SW480 (cell line): ENCODE data around the gene LGALS7.
"Not testable (repeated sequence)": the region's sequence is repeated elsewhere in the genome, so short reads cannot be mapped to it uniquely, and the experiment has no call there.

ENCODE experiments used
- DNase-seq: peaks from one replicate; pipeline ENCODE4 v3.0.0-alpha.2; 2016; ENCODE audit warnings: low spot score

The LGALS7 gene

GRCh38 chr19:38799104-38799503 lies 25.8 kb upstream of the LGALS7 start:
- no peak for DNase-seq

GRCh38 chr19:38797781-38798180 lies 24.5 kb upstream of the LGALS7 start:
- DNase-seq, result not testable (repeated sequence)

- no peak for DNase-seq
Observed at GRCh38 chr19:38796154-38796553, 22.8 kb upstream of the LGALS7 start.

DNA sequence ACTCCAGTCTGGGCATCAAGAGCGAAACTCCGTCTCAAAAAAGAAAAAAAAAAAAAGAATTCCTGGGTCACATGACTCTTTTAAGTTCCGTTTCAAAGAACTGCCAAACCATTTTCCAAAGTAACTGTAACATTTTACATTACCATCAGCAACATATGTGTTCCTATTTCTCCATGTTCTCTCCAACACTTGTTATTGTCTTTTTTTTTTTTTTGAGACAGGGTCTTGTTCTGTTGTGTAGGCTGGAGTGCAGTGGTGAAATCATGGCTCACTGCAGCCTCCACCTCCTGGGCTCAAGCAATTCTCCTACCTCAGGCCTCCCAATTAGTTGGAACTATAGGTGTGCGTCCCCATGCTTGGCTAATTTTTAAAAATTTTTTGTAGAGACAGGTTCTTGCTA lies 22.2 kb upstream of the LGALS7 start:
- DNase-seq, result no peak

DNA sequence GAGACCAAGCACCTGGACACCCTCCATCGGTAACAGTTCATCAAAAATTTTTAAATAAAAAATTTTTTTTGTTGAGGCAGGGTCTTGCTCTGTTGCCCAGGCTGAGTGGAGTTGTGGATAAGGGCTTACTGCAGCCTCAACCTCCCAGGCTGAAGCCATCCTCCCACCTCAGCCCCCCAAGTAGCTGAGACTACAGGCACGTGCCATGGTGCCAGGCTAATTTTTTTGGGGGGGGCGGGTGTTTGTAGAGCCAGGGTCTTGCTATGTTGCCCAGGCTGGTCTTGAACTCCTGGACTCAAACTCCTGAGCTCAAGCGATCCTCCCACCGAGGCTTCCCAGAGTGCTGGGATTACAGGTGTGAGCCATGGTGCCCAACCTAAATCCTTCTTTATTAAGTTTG lies 20.4 kb upstream of the LGALS7 start:
- DNase-seq, result no peak

DNA sequence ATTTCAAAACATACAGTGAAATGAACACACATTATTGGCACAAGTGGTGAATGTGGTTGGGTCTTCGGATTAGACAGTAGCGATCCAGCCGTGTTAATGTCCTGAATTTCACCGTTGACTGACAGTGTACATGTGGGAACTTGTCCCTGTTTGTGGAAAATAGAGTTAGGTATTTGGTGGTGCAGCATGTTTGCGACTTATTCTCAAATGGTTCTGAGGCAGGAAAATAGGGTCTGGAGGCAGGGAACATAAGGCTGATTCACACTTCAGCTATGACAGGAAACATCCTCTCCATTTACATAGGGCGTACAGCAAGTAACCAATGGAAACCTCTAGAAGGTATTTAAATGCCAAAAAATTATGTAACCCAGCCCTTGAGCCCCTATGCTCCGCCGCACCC lies 19.9 kb upstream of the LGALS7 start:
- no peak for DNase-seq

GRCh38 chr19:38792250-38793111 lies 19.2 kb upstream of the LGALS7 start:
- DNase-seq, result no peak

DNA sequence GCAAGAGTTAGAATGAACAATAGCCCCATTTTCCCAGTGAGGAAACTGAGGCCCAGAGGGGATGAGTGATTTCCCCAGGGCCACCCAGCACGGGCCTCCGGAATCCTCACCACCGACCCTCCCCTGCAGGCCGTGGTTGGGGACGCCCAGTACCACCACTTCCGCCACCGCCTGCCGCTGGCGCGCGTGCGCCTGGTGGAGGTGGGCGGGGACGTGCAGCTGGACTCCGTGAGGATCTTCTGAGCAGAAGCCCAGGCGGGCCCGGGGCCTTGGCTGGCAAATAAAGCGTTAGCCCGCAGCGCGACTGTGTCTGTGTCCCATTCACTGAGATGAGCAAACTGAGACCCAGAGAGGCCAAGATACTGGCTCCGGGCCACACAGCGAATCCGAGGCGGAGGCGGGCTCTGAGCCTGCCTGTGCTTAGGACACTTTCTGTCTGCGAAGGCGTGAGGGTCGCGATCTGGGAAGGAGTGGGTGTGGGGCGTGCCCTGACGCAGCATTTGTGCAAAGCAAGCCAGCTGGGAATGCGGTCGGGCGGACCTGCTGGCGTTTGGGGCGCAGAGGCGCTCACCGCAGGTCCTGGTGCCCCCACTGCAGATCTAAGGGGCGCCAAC lies 18.2 kb upstream of the LGALS7 start:
- DNase-seq, result not testable (repeated sequence)

- DNase-seq, result not testable (repeated sequence)
Observed at GRCh38 chr19:38790507-38791403, 17.4 kb upstream of the LGALS7 start.

DNA sequence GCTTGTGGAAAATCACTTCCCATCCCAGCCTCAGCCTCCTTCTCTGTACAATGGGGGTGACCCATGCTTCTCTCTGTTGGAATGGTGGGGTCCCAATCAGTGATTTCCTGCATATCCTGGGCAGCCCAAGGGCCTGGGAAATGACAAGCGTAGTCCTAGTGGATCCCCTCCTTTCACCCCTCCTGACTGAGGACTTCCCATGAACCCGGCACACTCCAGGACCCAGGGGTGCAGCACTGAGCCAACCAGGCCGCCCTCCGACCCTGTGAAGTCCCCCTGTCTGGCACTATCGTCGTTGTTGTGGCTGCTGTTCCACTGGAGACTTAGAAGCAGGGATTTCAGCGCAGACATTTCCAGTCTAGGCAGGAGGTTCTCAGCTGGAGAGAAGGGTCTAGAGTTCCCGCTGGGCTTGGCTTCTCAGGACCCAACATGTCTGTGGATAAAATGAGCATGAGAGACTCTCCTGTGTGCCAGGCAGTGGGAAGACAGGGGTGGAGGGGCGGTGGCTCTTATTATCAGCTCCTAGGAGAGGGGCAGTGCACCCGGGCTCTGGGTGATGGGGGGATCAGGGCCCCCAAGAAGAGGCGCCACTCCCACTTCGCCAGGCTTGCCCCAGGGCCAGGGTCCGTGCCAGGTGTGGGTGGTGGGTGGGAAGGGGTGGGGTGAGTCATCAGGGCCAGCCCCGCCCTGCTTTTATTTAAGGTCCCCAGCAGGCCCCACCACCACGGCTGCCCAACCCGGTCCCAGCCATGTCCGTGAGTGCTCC lies 15.3 kb upstream of the LGALS7 start, which contains the start of gene LGALS7B:
TSS of gene LGALS7B (plus strand) at position 723 of the 766 bp plus-strand sequence. CDS start at position 750, 27 bp downstream.
- no peak for DNase-seq

GRCh38 chr19:38786572-38787265 lies 13.4 kb upstream of the LGALS7 start:
- no peak for DNase-seq

- DNase-seq, result not testable (repeated sequence)
Observed at GRCh38 chr19:38786061-38786460, 12.7 kb upstream of the LGALS7 start.

DNA sequence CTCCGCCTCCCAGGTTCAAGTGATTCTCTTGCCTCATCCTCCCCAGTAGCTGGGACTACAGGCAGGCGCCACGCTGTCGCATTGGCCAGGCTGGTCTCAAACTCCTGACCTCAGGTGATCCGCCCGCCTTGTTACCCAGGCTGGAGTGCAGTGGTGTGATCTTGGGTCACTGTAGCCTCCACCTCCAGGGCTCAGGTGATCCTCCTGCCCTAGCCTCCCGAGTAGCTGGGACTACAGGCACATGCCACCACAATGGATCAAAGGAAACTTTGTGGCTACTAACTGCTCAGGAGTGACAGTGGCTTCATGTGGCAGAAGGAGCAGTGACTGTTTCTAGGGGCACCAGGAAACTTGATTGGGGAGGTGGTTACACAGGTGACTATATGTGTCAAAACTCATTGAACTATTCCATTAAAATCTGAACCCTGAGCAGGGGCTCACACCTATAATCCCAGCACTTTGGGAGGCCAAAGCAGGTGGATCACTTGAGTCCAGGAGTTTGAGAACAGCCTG lies 11.9 kb upstream of the LGALS7 start:
- no peak for DNase-seq

- DNase-seq, result no peak
Observed at GRCh38 chr19:38784224-38784623, 10.9 kb upstream of the LGALS7 start.

DNA sequence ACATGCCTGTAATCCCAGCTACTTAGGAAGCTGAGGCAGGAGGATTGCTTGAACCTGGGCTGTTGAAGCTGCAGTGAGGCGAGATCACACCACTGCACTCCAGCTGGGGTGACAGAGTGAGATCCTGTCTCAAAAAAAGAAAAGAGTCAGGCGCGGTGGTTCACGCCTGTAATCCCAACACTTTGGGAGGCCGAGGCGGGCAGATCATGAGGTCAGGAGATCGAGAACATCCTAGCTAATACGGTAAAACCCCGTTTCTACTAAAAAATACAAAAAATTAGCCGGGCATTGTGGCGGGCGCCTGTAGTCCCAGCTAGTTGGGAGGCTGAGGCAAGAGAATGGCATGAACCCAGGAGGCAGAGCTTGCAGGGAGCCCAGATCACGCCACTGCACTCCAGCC lies 8.9 kb upstream of the LGALS7 start:
- DNase-seq, result not testable (repeated sequence)

DNA sequence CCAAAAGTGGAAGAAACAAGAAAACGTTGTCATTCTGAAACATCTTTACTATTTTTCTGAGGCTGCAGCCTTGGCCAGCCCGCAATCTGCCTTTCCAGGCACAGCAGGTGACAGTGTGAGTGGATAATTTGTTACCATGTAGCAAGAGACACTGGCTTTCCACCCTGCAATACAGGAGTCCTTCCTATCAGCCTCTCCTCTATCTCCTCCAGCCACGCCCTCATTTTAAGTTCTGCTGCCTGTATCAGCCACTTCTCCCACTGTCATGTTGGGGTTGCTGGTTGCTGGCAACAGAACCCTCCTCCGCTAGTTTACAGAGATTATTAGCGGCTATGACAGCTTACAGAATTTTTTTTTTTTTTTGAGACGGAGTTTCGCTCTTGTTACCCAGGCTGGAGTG lies 7.7 kb upstream of the LGALS7 start:
- DNase-seq, result no peak

DNA sequence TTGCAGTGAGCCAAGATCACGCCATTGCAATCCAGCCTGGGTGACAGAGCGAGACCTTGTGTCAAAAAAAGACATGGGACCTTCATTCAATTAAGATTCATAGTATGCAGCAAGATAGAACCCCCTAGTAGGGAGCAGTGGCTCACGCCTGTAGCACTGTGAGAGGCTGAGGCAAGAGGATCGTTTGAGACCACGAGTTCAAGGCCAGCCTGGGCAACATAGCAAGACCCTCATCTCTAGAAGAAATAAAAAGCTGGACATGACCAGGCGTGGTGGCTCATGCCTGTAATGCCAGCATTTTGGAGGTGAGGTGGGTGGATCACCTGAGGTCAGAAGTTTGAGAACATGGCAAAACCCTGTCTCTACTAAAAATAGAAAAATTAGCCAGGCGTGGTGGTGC lies 7.1 kb upstream of the LGALS7 start:
- DNase-seq, result no peak

DNA sequence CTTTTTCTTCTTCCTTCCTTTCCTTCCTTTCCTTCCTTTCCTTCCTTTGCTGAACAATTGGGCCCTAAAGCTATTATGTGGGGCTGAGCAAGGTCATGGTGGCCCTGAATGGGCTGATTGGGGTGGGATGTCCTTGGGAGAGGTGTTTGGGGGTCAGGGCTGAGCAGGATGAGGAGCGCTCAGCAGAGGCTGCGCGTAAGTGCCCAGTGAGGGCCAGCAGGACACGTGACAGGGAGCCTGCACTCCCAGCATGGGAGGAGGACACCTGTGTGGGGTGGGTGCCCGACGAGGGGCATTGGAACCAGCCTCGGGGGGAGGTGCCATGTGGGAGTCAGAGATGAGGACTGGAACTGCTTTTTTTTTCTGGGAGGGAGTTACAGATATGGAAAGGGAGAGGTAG lies 5.4 kb upstream of the LGALS7 start:
- DNase-seq, result no peak

- no peak for DNase-seq
Observed at GRCh38 chr19:38774181-38774950, 1.0 kb upstream of the LGALS7 start.

DNA sequence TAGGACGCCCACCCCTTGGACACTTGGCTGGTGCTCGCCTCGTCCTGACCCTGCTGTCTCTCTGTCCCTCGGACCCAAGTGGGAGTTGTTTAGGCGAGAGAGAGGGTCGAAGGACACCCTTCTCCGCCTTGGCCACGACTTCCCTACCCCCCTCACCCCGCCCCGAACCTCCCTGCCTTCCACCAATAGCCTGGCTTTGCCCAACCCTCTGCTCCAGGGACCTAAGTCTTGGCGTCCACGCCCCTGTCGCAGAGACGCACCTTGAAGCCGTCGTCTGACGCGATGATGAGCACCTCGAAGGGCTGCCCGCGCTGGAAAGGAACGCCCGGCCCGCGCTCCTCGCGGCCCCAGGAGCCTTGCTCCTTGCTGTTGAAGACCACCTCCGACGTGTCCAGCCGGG lies 1.7 kb downstream of the LGALS7 start:
- not testable (repeated sequence) for DNase-seq
